ENCODE measurements around the gene CIB4. TPM values are rescaled to one million over a fixed set of nuclear protein-coding genes. Genes with fewer than 3 reads are reported as not detected.

Gene CIB4
- total RNA-seq, 1 donor from 2014 or later: not detected

GRCh38 chr2:26599387-26599786 is 41.8 kb downstream of the CIB4 start:
- no peaks in the 10 kb centered on the region for H3K9me3 ChIP-seq (ENCODE audit: control insufficient read depth in 3 of 3, low read length in 3 of 3)
- no peaks in the 10 kb centered on the region for H3K4me1 ChIP-seq (ENCODE audit: control insufficient read depth in 3 of 3, insufficient read depth in 3 of 3, low read length in 3 of 3)
- H3K27me3 ChIP-seq (ENCODE audit: control insufficient read depth in 3 of 3, insufficient read depth in 3 of 3, low read length in 3 of 3): peaks cover 14 to 42% (median 24%) of the 10 kb centered on the region in 3 donors
- H3K36me3 ChIP-seq (ENCODE audit: control insufficient read depth in 3 of 3, insufficient read depth in 3 of 3, low read length in 3 of 3): no peaks in the 10 kb centered on the region
- H3K4me3 ChIP-seq (ENCODE audit: low read length in 3 of 3): no peak overlapping the region
- H3K9ac ChIP-seq (ENCODE audit: low read depth in 1 of 3, low read length in 3 of 3): no peak overlapping the region
- H3K27ac ChIP-seq (ENCODE audit: low read depth, low read length): no peak overlapping the region

DNA sequence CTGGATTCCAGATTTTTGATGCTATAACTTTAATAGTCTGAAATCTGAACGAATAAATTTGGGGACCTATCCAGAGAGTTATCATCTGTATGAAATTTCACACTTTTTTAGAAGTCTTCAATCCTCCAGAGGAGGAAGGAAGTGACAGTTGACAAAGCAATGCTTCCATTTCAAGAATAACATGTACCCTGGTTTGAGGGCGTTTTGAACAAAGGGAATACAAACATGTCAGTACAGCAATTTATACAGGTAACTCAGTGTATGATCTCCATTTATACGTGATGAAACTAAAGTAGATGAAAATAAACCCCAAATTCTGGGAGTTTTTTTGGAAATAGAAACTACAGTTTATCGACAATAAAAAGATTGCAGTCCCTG is 42.2 kb downstream of the CIB4 start:
- H3K9me3 ChIP-seq (ENCODE audit: control insufficient read depth in 3 of 3, low read length in 3 of 3): no peaks in the 10 kb centered on the region
- H3K27ac ChIP-seq (ENCODE audit: low read depth, low read length): no peak overlapping the region
- no peaks in the 10 kb centered on the region for H3K4me1 ChIP-seq (ENCODE audit: control insufficient read depth in 3 of 3, insufficient read depth in 3 of 3, low read length in 3 of 3)
- no peak overlapping the region for H3K9ac ChIP-seq (ENCODE audit: low read depth in 1 of 3, low read length in 3 of 3)
- H3K36me3 ChIP-seq (ENCODE audit: control insufficient read depth in 3 of 3, insufficient read depth in 3 of 3, low read length in 3 of 3): no peaks in the 10 kb centered on the region
- peaks cover 14 to 45% (median 24%) of the 10 kb centered on the region in 3 donors for H3K27me3 ChIP-seq (ENCODE audit: control insufficient read depth in 3 of 3, insufficient read depth in 3 of 3, low read length in 3 of 3)
- H3K4me3 ChIP-seq (ENCODE audit: low read length in 3 of 3): no peak overlapping the region

DNA sequence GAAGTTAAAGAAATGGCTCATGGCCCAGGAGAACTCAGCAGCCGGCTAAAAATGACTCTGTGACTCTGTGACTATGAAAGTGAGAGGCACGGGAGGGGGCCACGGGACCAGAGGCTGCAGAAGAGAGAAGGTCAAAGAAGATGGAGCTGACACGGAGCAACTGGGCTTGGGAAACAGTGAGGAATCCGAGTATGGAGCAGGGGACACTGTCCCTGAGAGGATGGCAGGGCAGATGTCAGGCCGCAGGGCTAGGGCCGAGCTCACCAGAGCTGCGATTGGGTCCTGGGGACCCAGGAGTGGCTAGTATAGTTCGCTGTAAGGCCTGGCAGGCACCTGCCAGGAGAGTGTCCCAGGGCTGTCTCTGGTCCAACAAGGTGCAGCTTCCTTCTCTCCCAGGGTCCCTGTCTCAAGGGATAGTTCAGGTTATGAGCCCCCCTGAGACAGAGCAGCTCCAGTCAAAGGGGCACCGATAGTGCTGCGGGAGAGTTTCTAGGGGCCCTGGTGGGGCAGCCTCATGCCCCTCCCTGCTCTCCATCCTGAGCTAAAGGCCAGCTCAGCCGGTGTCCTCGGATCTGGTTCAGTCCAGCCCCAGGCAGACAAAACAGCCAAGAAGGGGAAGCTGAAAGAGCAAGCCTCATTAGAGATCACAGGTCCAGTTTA is 42.7 kb downstream of the CIB4 start:
- H3K27ac ChIP-seq (ENCODE audit: low read depth, low read length): no peak overlapping the region
- peaks cover 14 to 45% (median 24%) of the 10 kb centered on the region in 3 donors for H3K27me3 ChIP-seq (ENCODE audit: control insufficient read depth in 3 of 3, insufficient read depth in 3 of 3, low read length in 3 of 3)
- no peak overlapping the region for H3K9ac ChIP-seq (ENCODE audit: low read depth in 1 of 3, low read length in 3 of 3)
- no peaks in the 10 kb centered on the region for H3K36me3 ChIP-seq (ENCODE audit: control insufficient read depth in 3 of 3, insufficient read depth in 3 of 3, low read length in 3 of 3)
- H3K4me1 ChIP-seq (ENCODE audit: control insufficient read depth in 3 of 3, insufficient read depth in 3 of 3, low read length in 3 of 3): no peaks in the 10 kb centered on the region
- no peak overlapping the region for H3K4me3 ChIP-seq (ENCODE audit: low read length in 3 of 3)
- no peaks in the 10 kb centered on the region for H3K9me3 ChIP-seq (ENCODE audit: control insufficient read depth in 3 of 3, low read length in 3 of 3)

DNA sequence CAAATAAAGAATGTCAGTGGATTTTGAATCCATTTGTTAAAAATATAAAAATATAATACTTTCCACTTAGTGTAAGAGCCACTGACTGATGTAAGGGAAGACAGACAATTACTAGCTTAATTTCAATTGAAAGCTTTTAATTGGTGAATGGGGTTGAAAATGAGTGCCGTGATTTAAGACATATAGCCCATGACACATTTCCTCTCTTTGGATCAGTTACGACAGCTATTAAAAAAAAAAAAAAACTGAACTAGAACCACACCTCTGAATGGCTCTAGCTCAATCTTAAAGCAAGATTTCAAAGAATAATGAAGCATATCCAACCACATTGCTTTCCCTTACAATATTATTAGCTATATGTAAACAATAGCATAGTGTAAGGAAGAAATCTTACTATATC is 44.0 kb downstream of the CIB4 start:
- H3K4me3 ChIP-seq (ENCODE audit: low read length in 3 of 3): no peak overlapping the region
- no peaks in the 10 kb centered on the region for H3K9me3 ChIP-seq (ENCODE audit: control insufficient read depth in 3 of 3, low read length in 3 of 3)
- peaks cover 14 to 47% (median 21%) of the 10 kb centered on the region in 3 donors for H3K27me3 ChIP-seq (ENCODE audit: control insufficient read depth in 3 of 3, insufficient read depth in 3 of 3, low read length in 3 of 3)
- H3K27ac ChIP-seq (ENCODE audit: low read depth, low read length): no peak overlapping the region
- no peak overlapping the region for H3K9ac ChIP-seq (ENCODE audit: low read depth in 1 of 3, low read length in 3 of 3)
- H3K4me1 ChIP-seq (ENCODE audit: control insufficient read depth in 3 of 3, insufficient read depth in 3 of 3, low read length in 3 of 3): no peaks in the 10 kb centered on the region
- no peaks in the 10 kb centered on the region for H3K36me3 ChIP-seq (ENCODE audit: control insufficient read depth in 3 of 3, insufficient read depth in 3 of 3, low read length in 3 of 3)

DNA sequence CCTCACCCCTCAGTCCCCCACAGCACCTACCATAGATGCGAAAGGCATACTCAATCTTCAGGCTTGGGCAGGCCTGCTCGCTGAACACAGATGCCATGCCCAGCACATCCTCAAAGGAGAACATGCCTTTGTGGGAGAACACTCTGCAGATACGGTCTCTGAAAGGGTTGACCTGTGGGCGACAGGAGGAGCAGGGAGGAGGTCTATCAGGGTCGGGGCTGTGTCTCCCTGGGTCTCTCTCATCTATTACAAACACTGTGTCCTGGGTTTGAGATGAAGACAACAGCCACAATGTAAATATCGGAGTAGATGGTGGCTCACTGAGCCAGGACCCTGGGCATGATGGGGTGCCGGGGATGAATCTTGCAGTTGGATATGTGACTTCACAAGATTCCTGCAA is 46.0 kb downstream of the CIB4 start:
- no peaks in the 10 kb centered on the region for H3K4me1 ChIP-seq (ENCODE audit: control insufficient read depth in 3 of 3, insufficient read depth in 3 of 3, low read length in 3 of 3)

DNA sequence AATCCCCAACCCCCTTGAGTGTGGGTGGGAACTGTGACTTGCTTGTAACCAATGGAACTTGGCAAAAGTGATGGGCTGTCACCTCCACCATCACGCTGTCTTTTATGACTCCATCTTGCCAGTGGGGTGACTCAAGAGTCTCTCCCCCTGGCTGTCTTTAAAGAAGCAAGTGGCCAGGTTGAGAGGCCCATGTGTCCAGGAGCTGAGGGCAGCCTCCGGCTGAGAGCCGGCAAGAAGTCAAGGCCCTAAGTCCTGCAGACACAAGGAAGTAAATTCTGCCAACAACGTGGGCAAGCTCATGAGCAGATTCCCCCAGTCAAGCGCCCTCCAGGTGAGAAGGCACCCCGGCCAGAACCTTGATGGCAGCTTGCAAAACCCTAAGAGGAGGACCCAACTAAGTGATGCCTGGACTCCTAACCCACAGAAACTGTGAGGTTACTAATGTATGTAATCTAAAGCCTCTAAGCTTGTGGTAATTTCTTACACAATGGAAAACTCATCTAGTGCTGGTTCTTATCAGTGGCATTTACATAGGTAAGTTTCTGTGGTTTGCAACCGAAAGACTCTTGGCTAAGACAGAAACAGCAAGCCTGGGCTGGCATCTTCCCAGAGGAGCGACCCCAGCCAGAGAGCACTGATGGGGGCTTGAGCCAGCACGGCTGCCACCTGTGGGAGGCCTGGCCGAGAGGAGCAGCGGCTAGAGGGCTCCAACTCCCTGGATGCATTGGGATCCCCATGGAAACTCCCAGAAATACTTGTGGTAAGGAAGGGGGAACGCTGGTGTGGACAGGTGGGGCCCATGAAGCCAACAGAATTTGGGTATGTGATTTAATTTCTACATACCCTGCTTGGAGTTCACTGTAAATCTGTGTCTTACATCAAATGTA is 49.3 kb downstream of the CIB4 start:
- no peaks in the 10 kb centered on the region for H3K9me3 ChIP-seq (ENCODE audit: control insufficient read depth in 3 of 3, low read length in 3 of 3)
- H3K36me3 ChIP-seq (ENCODE audit: control insufficient read depth in 3 of 3, insufficient read depth in 3 of 3, low read length in 3 of 3): no peaks in the 10 kb centered on the region
- no peak overlapping the region for H3K27ac ChIP-seq (ENCODE audit: low read depth, low read length)
- H3K9ac ChIP-seq (ENCODE audit: low read depth in 1 of 3, low read length in 3 of 3): no peak overlapping the region
- H3K4me3 ChIP-seq (ENCODE audit: low read length in 3 of 3): no peak overlapping the region
- peaks cover 18 to 56% (median 35%) of the 10 kb centered on the region in 3 donors for H3K27me3 ChIP-seq (ENCODE audit: control insufficient read depth in 3 of 3, insufficient read depth in 3 of 3, low read length in 3 of 3)
- H3K4me1 ChIP-seq (ENCODE audit: control insufficient read depth in 3 of 3, insufficient read depth in 3 of 3, low read length in 3 of 3): no peaks in the 10 kb centered on the region

More for the DNA sequence above, 46.0 kb downstream of the CIB4 start:
- H3K9ac ChIP-seq (ENCODE audit: low read depth in 1 of 3, low read length in 3 of 3): no peak overlapping the region
- no peaks in the 10 kb centered on the region for H3K9me3 ChIP-seq (ENCODE audit: control insufficient read depth in 3 of 3, low read length in 3 of 3)
- peaks cover 14 to 61% (median 39%) of the 10 kb centered on the region in 3 donors for H3K27me3 ChIP-seq (ENCODE audit: control insufficient read depth in 3 of 3, insufficient read depth in 3 of 3, low read length in 3 of 3)
- no peaks in the 10 kb centered on the region for H3K36me3 ChIP-seq (ENCODE audit: control insufficient read depth in 3 of 3, insufficient read depth in 3 of 3, low read length in 3 of 3)
- no peak overlapping the region for H3K4me3 ChIP-seq (ENCODE audit: low read length in 3 of 3)
- H3K27ac ChIP-seq (ENCODE audit: low read depth, low read length): no peak overlapping the region

DNA sequence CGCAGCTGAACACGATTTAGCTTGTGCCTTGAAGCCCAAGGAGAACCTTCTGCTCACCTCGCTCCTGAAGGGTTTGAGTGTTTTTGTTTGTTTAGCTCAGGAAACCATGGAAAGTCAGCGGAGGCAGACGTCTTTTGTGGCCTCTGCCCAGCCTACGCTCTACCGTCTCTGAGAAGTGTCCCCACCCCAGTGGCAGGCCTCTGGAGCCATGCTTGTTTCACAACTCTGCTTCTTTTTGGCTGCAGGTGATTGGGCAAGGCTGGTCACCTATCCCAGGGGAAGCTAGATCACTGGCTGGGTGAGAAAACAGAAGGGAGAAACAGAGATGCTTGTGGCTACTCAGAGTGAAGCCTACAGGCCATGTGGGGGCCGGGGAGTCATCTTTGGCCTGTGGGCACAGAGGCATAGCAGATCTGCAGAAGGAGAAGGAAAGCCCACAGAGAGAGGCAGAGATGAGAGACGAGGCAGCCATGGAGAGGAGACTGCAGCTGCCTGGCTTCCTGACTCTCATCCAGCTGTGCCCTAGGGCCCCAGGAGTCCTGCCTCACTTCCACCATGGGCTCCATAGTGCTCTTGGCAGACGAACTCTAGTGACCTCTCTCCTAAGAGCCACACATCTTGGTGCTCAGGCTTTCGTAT is 50.1 kb downstream of the CIB4 start:
- Histone ChIP-seq H3K9ac (ENCODE audit: low read depth in 1 of 3, low read length in 3 of 3) (no peak overlapping the region), H3K27me3 (ENCODE audit: control insufficient read depth in 3 of 3, insufficient read depth in 3 of 3, low read length in 3 of 3) (peaks cover 18 to 60% (median 42%) of the 10 kb centered on the region in 3 donors), H3K4me1 (ENCODE audit: control insufficient read depth in 3 of 3, insufficient read depth in 3 of 3, low read length in 3 of 3) (no peaks in the 10 kb centered on the region), H3K4me3 (ENCODE audit: low read length in 3 of 3) (no peak overlapping the region), H3K9me3 (ENCODE audit: control insufficient read depth in 3 of 3, low read length in 3 of 3) (no peaks in the 10 kb centered on the region), H3K27ac (ENCODE audit: low read depth, low read length) (no peak overlapping the region), H3K36me3 (ENCODE audit: control insufficient read depth in 3 of 3, insufficient read depth in 3 of 3, low read length in 3 of 3) (no peaks in the 10 kb centered on the region)

GRCh38 chr2:26590508-26590907 is 50.7 kb downstream of the CIB4 start:
- Histone ChIP-seq H3K27me3 (ENCODE audit: control insufficient read depth in 3 of 3, insufficient read depth in 3 of 3, low read length in 3 of 3) (peaks cover 21 to 61% (median 48%) of the 10 kb centered on the region in 3 donors), H3K4me3 (ENCODE audit: low read length in 3 of 3) (no peak overlapping the region), H3K27ac (ENCODE audit: low read depth, low read length) (no peak overlapping the region), H3K9ac (ENCODE audit: low read depth in 1 of 3, low read length in 3 of 3) (no peak overlapping the region), H3K9me3 (ENCODE audit: control insufficient read depth in 3 of 3, low read length in 3 of 3) (no peaks in the 10 kb centered on the region), H3K4me1 (ENCODE audit: control insufficient read depth in 3 of 3, insufficient read depth in 3 of 3, low read length in 3 of 3) (no peaks in the 10 kb centered on the region), H3K36me3 (ENCODE audit: control insufficient read depth in 3 of 3, insufficient read depth in 3 of 3, low read length in 3 of 3) (no peaks in the 10 kb centered on the region)

GRCh38 chr2:26588576-26588975 is 52.6 kb downstream of the CIB4 start:
- Histone ChIP-seq H3K27ac (ENCODE audit: low read depth, low read length) (no peak overlapping the region), H3K27me3 (ENCODE audit: control insufficient read depth in 3 of 3, insufficient read depth in 3 of 3, low read length in 3 of 3) (peaks cover 15 to 61% (median 54%) of the 10 kb centered on the region in 3 donors), H3K36me3 (ENCODE audit: control insufficient read depth in 3 of 3, insufficient read depth in 3 of 3, low read length in 3 of 3) (no peaks in the 10 kb centered on the region), H3K9me3 (ENCODE audit: control insufficient read depth in 3 of 3, low read length in 3 of 3) (no peaks in the 10 kb centered on the region), H3K9ac (ENCODE audit: low read depth in 1 of 3, low read length in 3 of 3) (no peak overlapping the region), H3K4me3 (ENCODE audit: low read length in 3 of 3) (no peak overlapping the region), H3K4me1 (ENCODE audit: control insufficient read depth in 3 of 3, insufficient read depth in 3 of 3, low read length in 3 of 3) (no peaks in the 10 kb centered on the region)

DNA sequence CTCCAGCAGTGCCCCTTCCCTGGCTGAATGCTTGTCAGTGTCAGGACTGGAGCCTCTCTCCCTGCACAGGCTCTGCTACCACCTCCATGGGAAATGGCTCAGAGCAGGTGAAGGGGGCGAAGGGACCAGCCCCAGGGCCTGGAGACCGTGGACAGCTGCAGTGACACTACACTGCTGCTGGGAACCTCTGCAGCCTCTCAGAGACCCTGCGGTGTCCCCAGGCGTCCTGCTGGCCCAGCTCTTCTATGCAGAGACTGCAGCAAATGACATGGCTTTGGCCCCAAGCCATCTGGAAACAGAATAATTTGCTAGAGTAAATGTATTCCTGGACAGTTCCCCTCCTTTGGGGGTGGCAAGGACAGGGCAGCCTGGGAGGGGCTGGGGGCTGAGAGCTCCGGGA is 53.2 kb downstream of the CIB4 start:
- Histone ChIP-seq H3K27ac (ENCODE audit: low read depth, low read length) (no peak overlapping the region), H3K4me3 (ENCODE audit: low read length in 3 of 3) (no peak overlapping the region), H3K4me1 (ENCODE audit: control insufficient read depth in 3 of 3, insufficient read depth in 3 of 3, low read length in 3 of 3) (no peaks in the 10 kb centered on the region), H3K27me3 (ENCODE audit: control insufficient read depth in 3 of 3, insufficient read depth in 3 of 3, low read length in 3 of 3) (peaks cover 15 to 67% (median 59%) of the 10 kb centered on the region in 3 donors), H3K9me3 (ENCODE audit: control insufficient read depth in 3 of 3, low read length in 3 of 3) (no peaks in the 10 kb centered on the region), H3K9ac (ENCODE audit: low read depth in 1 of 3, low read length in 3 of 3) (no peak overlapping the region), H3K36me3 (ENCODE audit: control insufficient read depth in 3 of 3, insufficient read depth in 3 of 3, low read length in 3 of 3) (no peaks in the 10 kb centered on the region)

All from skeletal muscle tissue (tissue), 4 donors.